DMS79 (cell line): Measurements from ENCODE around the gene CRACDL.
A peak's percentile ranks its signal among the peaks of the same experiment; 100 is the strongest.

Experiments
- DNase-seq: peaks from one replicate; lab custom pipeline; 2025; lab: John Stamatoyannopoulos, UW

CRACDL gene

DNA sequence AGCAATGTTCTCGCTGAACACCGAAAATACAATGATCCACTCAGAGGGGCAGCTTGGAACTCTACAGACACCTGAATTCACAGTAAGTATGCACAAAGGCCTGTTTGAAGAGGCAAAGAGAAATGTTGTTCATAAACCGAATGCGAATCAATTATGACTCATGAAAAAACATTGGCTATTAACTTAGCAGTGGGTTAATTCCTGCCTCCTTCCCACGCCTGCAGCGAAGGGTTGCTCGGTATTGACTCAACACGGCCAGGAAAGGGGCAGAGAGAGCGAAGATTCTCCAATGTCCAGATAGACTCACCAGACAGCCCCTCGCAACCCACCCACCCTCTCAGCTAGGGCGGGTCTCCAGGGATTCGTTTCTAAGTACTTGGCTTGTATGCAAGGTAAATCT lies 9.4 kb downstream of the CRACDL start:
- no peak for DNase-seq

DNA sequence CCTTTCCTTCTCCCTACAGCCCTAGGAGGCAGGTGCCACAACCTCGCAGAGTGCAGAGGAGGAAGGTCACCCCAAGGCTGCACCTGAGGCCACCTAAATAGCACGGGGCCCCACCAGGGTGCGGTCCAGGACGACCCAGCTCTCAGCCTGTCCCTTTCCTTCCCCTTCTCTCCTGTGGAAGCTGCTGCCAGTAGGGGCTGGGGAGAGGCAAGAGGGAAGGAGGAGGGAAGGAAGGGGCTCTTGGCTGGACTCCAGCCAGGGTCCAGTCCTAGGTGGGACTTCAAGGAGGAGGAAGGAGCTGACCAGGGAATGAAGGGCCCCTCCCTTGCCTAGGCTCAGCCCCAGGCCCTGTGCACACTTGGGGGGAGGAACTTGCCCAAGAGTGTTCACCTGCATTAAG lies 11.1 kb downstream of the CRACDL start:
- no peak for DNase-seq

DNA sequence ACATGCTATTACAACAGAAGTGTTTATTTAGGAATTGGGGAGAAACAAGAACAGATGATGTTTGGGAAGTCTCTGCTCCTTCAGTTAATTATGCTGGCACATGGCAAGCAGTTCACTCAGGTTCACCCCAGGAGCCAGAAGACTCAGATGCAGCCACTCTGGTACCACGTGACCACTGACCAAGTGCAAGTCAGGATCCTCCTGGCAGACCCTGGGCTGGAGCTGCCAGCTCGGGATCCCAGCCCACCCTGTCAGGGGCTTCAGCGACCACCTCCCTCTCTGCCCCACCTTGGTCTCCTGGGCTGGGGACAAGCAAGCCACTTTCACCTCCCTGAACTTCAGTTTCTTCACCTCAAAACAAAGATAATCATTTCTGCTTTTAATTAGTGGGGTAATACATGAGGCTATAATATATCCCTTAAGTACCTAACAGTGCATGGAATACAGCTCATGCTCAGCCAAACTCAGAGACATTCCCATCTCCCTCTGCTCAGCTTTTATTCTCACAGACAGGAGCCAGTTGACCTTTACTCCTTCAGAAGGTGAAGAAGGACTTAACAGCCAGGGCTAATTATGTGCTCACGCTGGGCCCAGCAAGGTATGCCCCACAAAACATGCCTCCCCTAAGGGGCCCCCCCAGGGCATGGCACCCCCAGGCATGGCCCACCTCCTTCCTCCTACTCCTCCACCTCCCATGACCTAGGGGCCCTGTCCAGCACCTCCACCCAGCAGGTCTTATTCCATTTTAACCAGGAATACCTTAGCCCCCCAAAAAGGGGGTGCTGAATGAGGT lies 11.8 kb downstream of the CRACDL start:
- peak; percentile 17 for DNase-seq

DNA sequence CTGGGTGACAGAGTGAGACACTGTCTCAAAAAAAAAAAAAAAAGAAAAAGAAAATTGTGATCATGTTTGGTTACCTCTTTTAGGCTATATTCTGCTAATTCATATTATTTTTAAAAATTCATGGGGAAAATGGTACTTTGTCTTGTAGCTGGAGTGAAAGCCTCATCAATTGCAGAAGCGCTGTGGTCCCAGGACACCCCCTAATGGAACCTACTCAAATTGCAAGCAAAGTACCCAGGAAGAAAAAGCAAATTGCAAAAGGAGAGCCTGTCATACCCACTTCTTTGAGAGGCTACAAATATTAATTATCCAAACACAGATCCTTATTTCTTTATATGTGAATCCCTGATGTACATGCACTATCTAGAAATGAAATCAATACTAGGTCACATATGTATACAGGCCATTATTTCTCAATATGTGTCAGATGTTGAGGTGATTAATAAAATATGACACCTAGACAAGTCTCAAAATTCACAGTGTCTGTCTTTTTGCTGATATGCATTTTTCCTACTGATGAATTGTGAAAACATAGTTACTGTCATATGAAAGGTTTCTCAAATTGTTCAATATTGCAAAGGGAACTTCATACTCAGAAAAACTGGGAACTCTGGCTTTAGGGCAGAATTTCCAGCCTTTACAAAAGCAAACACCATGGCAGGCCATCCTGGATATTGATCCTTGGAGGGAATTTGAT lies 12.6 kb downstream of the CRACDL start:
- DNase-seq: no peak

DNA sequence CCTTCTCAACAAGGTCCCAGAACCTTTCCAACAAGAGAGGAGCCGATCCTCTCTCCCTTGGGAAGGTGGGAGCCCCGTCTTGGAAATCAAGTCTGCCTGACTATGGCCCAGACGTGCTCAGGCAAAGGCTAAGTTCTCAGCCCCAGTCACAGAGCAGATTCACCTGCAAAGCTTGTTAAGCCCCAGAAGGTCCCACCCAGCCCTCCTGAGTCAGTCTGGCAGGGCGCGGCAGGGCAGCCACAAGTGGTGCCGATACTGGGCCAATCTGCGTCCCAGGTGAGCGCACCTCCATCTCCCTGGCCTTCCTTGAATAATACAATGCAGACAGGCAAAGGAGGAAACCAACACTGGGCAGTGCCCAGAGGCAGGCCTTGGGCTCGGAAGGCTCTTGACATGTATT lies 15.0 kb downstream of the CRACDL start:
- peak; percentile 28 for DNase-seq

DNA sequence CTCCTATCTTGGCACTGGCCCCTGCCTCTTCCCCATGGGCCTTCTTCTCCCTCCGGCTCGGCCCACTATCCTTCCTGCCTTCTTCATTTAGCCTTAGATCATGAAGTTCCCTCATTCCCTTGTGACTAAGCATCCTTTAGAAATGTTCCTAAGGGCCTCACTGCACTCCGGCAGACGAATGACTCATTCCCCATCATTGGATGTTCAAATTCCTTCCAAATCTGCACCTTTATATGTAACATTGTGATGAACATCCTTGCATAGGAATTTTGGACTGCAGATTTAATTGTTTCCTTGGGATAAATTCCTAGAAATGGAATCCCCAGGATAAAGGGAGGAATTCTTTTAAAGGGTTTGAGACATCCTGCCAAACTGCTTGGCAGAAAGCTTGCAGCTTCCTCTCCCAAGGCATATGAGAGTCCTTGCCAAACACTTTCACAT lies 19.0 kb downstream of the CRACDL start:
- peak; percentile 40 for DNase-seq

DNA sequence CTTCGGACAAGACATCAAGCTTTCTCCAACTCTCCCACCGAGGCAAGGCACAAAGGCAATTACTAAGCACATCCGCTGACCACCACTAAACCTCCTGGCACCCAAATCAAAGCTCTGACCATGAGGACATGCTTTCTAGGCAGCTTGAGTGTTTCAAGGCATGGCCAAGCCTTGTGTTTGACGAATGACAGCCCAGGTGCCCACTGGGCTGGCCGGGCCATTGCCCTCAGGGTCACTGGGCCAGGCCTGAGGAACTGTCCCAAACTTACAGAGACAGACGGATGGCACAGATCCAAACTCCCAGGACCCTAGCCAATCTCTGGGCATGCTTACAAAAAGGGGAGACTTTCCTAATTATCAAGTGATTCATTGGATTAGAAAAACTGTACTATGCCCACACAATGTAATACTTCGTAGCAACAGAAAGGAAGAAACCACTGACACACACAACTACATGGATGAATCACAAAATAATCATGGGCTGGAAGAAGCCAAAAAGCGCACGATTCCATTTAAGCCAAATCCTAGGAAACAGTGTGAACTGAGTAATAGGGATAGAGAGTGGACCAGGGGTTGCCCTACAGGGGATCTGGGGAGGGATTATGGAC lies 20.2 kb downstream of the CRACDL start:
- no peak for DNase-seq

DNA sequence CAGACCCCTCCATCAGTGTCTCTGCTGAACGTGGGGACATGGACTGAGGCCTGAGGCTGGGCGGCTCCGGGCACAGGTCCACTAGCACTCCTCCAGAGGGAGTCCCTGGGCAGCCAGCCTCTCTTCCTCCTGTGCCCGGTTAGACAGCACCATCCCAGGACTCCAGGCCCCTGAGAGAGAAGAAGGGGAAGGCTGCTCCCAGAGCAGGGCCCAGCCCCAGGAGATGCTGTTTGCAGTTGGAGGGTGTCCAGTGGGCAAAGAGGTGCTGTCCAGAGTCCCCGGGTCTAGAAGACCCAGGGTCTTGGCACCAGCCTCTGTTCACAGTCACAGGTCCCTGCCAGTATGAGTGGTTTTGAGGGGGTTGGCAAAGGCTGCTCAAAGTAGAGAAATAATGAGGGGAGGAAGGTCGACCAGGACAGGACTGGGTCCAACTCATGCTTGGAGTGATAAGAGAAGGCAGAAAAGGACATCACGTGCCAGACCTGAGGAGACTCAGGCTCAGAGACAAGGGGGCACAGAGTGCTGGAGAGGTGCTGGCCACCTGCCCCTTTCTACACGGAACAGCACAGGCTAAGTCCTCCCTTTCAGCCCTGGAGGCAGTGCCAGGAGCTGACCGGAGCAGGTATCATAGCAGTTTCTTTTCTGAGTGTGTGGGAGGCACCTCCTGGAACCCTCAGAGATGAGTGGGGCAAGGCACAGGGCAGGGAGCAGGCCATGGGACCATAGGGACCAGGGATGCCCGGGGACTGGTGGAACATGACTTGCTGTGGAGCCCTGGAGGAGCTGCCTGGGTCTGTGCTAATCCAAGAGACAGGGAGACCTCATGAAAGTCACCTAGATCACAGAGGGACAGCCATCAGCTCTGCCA lies 21.1 kb downstream of the CRACDL start:
- DNase-seq: peak; percentile 74

DNA sequence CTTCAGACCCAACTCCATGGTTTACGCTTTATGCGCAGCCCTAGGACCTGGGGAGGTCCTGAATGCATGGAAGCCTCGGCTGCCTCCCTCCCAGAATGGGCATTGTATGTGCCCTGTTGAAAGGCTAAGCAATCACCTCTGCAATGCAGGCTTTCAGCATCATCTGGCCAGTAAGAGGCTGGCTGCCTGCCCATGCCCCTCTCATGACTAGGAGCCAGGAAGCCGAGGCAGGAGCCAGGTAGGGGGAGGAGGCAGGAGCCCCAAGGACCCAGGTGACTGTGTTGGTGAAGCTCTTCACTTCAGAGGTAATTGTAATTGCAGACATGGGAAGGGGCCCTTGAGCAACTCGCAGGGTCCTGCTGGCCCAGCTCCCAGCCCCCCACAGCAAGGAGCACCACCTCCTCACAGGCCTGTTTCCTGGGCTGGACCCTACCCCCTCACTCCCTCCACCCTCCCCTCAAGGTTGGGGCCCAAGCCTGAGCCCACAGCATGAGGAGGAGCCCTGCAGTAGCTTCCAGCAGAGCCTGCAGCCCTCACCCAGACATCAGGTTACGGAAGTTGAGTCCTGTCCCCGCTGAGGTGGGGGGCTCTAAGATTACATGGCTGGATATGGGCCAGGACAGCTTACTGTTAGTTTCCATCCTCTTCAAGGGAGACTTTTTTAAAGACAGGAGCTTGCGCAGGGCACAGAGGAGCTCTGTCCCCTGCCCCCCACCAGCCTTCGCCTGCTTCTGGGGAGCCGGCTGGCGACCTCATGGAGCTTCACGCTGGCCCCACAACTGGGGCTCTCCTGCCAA lies 21.9 kb downstream of the CRACDL start:
- peak; percentile 100 for DNase-seq

DNA sequence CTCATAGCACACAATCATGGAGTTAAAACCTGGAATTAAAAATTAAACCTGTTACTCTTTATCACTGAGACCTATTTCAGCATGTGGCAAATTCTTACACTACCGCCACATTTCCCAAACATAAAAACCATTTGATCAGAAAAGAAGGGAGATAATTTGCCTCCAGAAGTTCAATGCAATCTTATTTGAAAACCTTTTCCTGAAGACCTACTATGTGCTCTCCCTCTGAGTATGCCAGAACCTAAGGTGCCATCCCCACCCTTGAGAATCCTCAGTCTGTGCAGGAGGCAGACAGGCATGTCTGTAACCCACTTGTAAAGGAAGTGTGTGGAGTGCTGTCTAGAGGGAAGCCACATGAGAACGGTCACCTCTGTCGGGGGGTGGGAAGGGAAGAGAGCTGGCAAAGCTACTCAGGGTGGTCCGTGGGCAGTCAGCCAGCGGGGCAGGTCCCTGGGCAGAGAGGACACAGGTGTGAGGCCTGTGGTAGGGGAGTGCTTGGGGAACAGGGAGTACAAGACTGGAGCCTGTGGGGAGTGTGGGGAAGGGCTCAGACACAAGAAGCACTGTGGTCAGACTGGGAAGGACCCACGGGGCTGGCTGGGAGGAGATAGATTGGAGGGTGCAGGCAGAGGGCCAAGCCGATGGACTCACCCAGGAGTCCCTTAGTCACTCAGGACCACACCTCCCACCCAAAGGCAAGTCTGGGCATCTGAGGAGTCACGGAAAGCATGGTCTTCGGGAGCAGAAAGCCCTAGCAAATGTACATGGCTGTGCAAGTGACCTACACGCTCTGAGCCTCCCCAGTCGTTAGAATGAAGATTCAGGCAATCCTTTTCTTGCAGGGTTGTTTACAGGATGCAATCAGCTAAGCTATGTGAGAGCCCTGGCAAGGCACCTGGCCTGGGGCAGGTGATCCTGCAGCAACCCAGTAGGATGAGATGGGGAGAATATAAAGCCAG lies 22.8 kb downstream of the CRACDL start:
- peak; percentile 47 for DNase-seq

DNA sequence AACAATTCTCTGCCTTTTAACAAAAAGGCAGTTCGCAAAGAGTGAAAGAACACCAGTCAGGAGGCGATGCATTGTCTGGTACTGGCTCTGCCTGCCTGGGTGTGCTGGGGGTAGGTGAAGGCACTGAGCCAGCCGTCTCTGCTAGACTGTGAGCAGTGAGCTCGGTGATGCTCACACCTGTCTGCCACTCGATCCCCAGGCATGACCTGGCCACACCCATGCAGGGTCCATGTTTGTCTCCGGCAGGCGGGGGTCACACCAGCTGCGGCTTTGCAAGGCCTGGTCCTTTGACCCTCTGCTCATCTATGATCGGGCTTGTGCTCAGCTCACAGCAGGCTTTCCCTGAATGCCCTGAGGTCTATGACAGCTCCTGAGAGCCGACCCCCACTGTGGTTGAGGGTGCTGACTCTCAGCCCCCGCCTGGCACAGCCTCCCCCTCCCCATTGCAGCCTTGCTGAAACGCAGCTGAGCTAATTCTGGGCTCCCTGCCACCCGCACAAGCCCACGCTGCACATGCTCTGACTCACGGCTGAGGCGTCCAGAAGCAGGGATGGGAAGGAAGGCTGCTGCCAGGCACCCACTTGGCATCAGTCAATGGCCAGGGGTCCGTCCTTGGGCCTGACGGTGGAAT lies 23.7 kb downstream of the CRACDL start:
- DNase-seq: peak; percentile 96

DNA sequence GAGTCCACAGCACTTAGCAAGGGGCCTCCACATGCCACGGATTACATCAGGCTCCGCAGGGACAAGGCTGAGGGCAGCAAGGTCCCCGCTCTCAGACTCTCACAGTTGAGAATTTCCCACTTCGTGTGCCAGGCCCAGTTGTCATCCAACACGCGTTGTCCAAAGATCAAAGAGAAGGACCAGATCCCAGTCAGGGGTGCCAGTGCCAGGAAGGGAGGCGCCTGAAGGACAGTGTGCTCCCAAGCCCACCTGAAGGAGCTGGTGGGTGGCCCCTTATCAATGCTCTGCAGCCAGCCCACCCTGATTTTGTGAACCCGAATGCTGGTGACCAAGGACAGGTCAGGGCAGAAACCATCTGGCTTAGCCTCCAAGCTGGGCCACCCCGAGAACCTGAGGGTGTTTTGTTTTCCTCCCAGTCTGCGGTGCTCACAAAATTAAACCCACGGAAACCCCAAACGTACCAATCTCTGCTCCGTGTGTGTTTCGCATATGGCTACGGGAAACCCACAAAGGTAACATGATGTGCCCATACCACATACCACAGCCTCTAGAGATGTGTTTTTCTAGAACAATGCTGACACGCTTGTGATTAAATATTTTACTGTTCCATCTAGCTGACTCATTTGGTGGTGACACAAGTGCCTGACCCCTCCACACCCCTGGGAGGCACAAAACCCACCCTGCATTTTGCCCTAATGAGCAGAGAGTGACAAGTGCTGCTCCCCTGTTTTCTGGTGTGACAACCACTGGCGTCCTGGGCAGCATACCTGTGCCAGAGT lies 24.5 kb downstream of the CRACDL start:
- peak; percentile 44 for DNase-seq

DNA sequence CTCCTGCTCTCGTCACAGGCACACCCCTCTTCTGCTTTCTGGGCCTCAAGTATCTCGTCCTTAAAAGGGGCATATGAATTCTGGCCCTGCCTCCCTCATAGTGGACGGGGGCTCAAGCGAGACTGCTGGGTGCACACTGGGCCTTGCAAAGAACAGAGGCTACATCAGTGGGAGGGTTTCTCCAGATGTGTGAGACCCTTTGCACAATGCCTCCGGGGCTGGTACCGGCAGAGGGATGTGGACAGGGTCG lies 25.0 kb downstream of the CRACDL start:
- DNase-seq: no peak

DNA sequence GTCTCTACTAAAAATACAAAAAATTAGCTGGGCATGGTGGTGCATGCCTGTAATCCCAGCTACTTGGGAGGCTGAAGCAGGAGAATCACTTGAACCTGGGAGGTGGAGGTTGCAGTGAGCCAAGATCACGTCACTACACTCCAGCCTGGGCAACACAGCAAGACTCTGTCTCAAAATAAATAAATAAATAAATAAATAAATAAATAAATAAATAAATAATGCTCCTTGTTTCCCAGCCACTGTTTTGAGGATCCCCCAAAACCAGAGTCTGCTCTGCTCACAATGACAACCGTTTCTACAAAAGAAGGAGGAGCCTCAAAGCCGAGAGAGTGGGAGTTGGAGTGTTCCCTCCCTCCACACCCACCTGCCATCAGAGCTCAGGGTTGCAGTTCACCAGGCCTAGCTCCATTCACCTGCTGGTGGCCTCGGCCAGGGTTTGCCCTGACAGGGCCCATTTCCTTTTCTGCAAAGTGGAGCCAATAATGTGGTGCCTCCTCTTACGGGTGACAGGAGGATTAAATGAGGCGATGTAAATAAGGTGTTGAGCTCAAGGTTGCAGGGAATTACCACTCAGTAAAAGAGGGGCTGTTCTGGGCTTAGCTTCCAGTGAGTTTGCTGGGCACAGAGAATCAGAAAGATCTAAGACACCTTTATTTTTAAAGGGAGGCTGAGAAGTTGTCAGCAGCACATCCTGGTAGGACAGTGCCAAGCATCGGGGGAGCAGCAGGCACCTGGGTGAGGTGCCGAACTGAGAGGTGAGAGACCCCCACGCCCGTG lies 25.5 kb downstream of the CRACDL start:
- no peak for DNase-seq

DNA sequence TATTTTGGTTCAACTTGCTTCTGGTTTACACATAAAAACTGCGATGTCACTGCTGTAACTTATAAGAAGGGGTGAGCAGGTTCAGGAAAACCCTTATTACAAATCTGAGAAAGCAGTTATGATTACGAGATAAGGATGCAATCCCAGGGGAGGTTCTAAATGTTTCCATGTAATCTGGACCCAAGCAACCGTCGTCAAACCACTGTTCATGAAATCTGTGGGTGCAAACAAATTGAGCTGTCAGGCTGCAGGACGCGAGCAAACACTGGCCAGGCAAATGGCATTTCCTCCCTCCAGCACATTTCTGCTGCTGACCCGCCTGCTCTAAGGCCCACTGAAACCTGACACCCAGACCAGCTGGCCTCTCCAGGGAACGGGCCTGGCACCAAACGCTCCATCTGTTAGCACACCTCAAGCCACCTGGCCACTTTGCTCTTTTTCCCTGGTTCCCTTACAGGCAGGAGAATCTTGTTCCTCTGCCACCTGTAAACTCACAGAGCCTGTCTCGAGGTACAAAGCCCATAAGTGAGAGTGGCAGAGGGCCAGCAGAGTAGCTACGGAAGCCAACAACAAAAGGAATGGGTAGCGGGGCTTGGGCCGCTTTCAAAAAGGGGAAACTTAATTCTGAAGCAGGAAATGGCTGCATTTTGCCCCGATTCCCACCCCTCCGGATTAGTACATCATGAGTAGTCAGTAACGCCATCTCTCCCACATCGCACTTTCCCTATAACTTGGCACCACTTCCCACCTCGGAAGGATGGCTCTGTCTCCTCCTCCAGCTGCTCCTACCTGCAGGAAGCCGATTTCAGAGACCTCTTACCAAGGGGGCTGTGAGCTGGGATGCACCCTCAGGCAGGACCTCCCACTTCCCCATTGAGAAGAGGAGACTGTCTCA lies 26.5 kb downstream of the CRACDL start:
- DNase-seq: peak; percentile 97

DNA sequence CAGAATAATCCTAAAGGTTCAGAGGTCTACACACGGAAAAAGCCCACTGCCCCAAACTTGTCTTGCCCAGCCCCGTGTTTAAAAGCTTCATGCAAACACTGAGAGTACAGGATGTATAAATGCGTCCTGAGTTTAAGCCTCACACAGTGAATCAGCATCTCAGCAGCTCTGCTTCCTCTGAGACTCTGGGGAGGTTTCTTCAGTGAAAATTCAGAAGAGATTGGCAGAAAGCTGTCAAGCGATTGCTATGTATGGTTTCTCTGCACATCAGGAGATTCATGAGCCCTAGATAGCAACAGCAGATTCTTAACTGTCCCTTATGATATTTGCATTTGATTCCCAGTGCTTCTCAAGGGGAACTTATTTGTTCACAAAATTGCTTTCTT lies 27.1 kb downstream of the CRACDL start:
- DNase-seq: peak; percentile 65
